ENCODE results near the gene PPP6R2. TPM values are rescaled to one million over a fixed set of nuclear protein-coding genes. Genes with fewer than 3 reads are reported as not detected.

Gene PPP6R2
- total RNA-seq, 1 donor, result 61.2 TPM

DNA sequence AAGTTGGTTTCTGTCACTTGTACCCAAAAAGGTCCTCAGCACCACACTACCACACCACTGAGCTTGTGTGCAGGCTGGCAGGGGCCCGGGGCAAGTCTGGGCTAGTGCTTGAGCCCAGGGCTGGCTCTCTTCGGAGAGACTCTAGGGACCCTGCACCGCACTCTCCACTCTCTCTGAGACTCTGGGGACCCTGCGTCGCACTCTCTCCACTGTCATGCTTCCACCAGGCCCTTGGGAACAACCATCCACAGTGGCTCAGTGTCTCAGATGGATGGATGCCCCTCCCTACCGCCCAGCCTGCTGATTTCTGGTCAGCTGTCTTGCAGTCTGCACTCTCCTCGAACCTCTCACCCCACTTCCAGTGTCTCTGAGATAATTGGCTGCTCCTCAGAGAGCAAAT, 133.7 kb downstream of the PPP6R2 start:
- peaks cover 27% of the 10 kb centered on the region for H3K79me2 ChIP-seq (ENCODE audit: insufficient read depth, low read length)
- H3K4me3 ChIP-seq (ENCODE audit: insufficient read depth, low read length), result no peak overlapping the region
- no peak overlapping the region for H3K27ac ChIP-seq (ENCODE audit: low read depth, low read length)
- H3K4me2 ChIP-seq (ENCODE audit: insufficient read depth, low read length), result no peak overlapping the region
- H3K27me3 ChIP-seq (ENCODE audit: insufficient read depth, low read length), result peaks cover 13% of the 10 kb centered on the region
- no peaks in the 10 kb centered on the region for H3K36me3 ChIP-seq (ENCODE audit: insufficient read depth, low read length)
- peak overlapping the region; percentile 51 for H2AFZ ChIP-seq (ENCODE audit: low read length)
- TF ChIP-seq, protein P1, sequence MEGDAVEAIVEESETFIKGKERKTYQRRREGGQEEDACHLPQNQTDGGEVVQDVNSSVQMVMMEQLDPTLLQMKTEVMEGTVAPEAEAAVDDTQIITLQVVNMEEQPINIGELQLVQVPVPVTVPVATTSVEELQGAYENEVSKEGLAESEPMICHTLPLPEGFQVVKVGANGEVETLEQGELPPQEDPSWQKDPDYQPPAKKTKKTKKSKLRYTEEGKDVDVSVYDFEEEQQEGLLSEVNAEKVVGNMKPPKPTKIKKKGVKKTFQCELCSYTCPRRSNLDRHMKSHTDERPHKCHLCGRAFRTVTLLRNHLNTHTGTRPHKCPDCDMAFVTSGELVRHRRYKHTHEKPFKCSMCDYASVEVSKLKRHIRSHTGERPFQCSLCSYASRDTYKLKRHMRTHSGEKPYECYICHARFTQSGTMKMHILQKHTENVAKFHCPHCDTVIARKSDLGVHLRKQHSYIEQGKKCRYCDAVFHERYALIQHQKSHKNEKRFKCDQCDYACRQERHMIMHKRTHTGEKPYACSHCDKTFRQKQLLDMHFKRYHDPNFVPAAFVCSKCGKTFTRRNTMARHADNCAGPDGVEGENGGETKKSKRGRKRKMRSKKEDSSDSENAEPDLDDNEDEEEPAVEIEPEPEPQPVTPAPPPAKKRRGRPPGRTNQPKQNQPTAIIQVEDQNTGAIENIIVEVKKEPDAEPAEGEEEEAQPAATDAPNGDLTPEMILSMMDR (IDR thresholded peaks at IDR 0.05; ENCODE audit: extremely low read depth, low read depth, low read length), result no peak
- no peak for DNase-seq (ENCODE audit: insufficient read length, low spot score, missing footprints)
- H4K20me1 ChIP-seq (ENCODE audit: insufficient read depth, low read length), result peaks cover 23% of the 10 kb centered on the region
- no peaks in the 10 kb centered on the region for H3K9me3 ChIP-seq (ENCODE audit: low read depth, low read length)
- peaks cover 15% of the 10 kb centered on the region for H3K4me1 ChIP-seq (ENCODE audit: insufficient read depth, low read length)

DNA sequence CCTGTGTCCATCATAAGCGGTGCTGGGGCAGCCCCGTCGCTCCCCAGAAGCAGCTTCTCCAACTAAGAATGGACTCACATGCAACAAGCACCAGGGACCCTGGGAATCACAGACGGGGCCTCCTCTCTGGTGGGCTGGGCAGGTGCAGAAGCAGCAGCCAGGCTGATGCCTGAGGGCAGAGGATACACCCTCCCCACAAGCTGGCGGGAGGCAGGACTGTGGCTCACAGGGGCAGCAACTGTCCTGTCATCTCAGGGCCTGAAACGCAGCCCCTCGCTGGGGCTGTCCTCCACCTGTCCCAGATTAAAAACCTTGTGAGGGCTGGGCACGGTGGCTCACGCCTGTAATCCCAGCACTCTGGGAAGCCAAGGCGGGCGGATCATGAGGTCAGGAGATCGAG, 134.8 kb downstream of the PPP6R2 start:
- TF ChIP-seq, protein P1 (IDR thresholded peaks at IDR 0.05; ENCODE audit: extremely low read depth, low read depth, low read length), result no peak
- Histone ChIP-seq H3K27ac (ENCODE audit: low read depth, low read length) (no peak overlapping the region), H3K9me3 (ENCODE audit: low read depth, low read length) (no peaks in the 10 kb centered on the region), H3K4me1 (ENCODE audit: insufficient read depth, low read length) (peaks cover 15% of the 10 kb centered on the region), H3K4me3 (ENCODE audit: insufficient read depth, low read length) (no peak overlapping the region), H3K36me3 (ENCODE audit: insufficient read depth, low read length) (no peaks in the 10 kb centered on the region), H3K79me2 (ENCODE audit: insufficient read depth, low read length) (peaks cover 16% of the 10 kb centered on the region), H4K20me1 (ENCODE audit: insufficient read depth, low read length) (peaks cover 13% of the 10 kb centered on the region), H2AFZ (ENCODE audit: low read length) (no peak overlapping the region), H3K27me3 (ENCODE audit: insufficient read depth, low read length) (peaks cover 13% of the 10 kb centered on the region), H3K4me2 (ENCODE audit: insufficient read depth, low read length) (no peak overlapping the region)
- DNase-seq (ENCODE audit: insufficient read length, low spot score, missing footprints), result no peak

DNA sequence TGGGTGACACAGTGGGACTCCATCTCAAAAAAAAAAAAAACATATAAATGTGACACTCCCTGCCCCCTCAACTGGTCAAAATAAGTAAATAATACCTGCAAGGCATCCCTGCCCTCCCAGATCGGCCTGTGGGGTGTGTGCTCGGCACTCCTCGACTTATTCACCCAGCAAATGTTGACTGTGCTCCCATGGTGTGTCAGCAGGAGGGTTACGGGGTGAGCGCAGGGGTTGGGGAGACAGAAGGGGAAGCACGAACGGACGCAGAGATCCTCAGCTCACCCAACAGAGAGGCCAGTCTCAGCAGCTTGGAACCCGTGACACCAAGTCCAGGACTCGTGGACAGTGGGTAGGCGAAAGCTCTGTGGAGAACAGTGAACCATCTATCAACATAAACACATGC, 136.6 kb downstream of the PPP6R2 start:
- no peak for DNase-seq (ENCODE audit: insufficient read length, low spot score, missing footprints)
- Histone ChIP-seq H3K27ac (ENCODE audit: low read depth, low read length) (no peak overlapping the region), H2AFZ (ENCODE audit: low read length) (no peak overlapping the region), H3K4me2 (ENCODE audit: insufficient read depth, low read length) (no peak overlapping the region), H3K4me3 (ENCODE audit: insufficient read depth, low read length) (no peak overlapping the region), H3K36me3 (ENCODE audit: insufficient read depth, low read length) (no peaks in the 10 kb centered on the region), H3K79me2 (ENCODE audit: insufficient read depth, low read length) (no peaks in the 10 kb centered on the region), H3K27me3 (ENCODE audit: insufficient read depth, low read length) (peaks cover 13% of the 10 kb centered on the region), H4K20me1 (ENCODE audit: insufficient read depth, low read length) (no peaks in the 10 kb centered on the region), H3K9me3 (ENCODE audit: low read depth, low read length) (no peaks in the 10 kb centered on the region), H3K4me1 (ENCODE audit: insufficient read depth, low read length) (peaks cover 6% of the 10 kb centered on the region)
- TF ChIP-seq, protein P1 (IDR thresholded peaks at IDR 0.05; ENCODE audit: extremely low read depth, low read depth, low read length), result no peak

DNA sequence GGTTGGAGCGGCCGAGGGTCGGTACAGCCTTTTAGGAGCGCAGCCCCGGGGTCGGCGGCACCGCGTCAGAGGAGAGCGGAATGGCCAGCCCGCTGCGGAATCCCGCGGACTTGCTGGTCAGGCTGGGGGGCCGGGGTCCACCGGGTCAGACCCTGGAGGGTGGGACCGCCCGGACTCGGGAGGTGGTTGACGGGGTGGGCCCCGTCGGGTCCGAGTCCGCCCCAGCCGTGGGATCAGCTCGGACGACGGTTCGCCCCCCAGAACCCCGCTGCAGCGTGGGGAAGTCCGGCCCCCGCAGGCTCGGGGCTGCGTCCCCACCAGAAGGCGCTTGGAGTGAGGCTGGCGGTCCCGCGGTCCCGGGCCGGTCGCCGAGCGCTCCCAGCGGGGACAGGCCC, 137.9 kb downstream of the PPP6R2 start:
- no peaks in the 10 kb centered on the region for H3K36me3 ChIP-seq (ENCODE audit: insufficient read depth, low read length)
- TF ChIP-seq, protein P1 (IDR thresholded peaks at IDR 0.05; ENCODE audit: extremely low read depth, low read depth, low read length), result no peak
- H3K9me3 ChIP-seq (ENCODE audit: low read depth, low read length), result no peaks in the 10 kb centered on the region
- no peaks in the 10 kb centered on the region for H4K20me1 ChIP-seq (ENCODE audit: insufficient read depth, low read length)
- DNase-seq (ENCODE audit: insufficient read length, low spot score, missing footprints), result no peak
- peaks cover 13% of the 10 kb centered on the region for H3K27me3 ChIP-seq (ENCODE audit: insufficient read depth, low read length)
- H3K79me2 ChIP-seq (ENCODE audit: insufficient read depth, low read length), result no peaks in the 10 kb centered on the region
- peak overlapping the region; percentile 65 for H3K4me3 ChIP-seq (ENCODE audit: insufficient read depth, low read length)
- no peaks in the 10 kb centered on the region for H3K4me1 ChIP-seq (ENCODE audit: insufficient read depth, low read length)
- no peak overlapping the region for H2AFZ ChIP-seq (ENCODE audit: low read length)
- H3K27ac ChIP-seq (ENCODE audit: low read depth, low read length), result no peak overlapping the region
- peak overlapping the region; percentile 23 for H3K4me2 ChIP-seq (ENCODE audit: insufficient read depth, low read length)
